Measurements from ENCODE around the gene CBLB. TPM values are rescaled to one million over a fixed set of nuclear protein-coding genes. Genes with fewer than 3 reads are reported as not detected.
A peak's percentile ranks its signal among the peaks of the same experiment; 100 is the strongest.

Gene CBLB
- 41.9 and 47.7 TPM in 2 replicates for total RNA-seq (2014; rRNA removed; shearing (Covaris generic))
- 20.5 TPM in 2 replicates for polyA plus RNA-seq (2016; fragmentation: Nextera tagmentation; extraction: Ambion mirVana)
- long read RNA-seq, partial matches to known transcripts = 0 of 1 reads
- long read RNA-seq, other reads (novel, unspliced or antisense) = 1 of 1 reads

DNA sequence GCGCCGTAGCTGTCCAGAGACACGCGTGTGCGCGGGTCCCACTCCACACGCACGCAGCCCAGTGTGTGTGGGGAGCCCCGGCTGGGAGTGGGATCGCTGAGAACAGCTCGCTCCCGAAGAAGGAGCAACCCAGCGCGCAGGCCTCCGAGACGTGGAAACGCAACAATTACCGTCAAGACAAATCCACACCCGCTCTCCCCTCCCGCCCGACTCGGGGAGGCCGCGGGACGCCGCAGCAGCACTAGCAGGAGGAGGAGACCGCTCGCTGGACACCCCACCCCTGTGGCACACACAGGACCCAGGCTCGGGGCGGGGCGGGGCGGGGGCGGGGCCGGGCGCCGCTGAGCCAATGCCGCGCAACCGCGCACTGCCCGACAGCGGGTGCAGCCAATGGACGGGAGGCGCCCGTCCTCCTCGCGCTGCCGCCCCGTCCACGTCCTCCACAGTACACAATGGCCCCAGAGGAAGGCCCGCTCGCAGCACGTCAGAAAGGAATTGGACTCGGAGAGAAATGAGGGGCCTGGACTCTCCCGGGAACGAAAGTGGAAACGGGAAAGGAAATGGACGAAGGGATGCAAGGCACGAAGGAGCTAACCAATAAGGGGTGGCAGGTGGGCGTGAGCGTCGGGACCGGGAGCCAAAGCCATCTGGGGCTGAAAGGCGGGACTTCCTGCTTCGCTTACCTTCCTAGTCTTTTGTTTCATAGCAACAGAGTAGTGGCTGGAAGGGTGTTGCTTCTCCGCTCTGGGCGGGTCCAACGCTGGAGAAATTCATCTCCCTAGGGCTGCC lies at the start of gene CBLB:
TSS of gene CBLB (minus strand) at position 271 of the 789 bp plus-strand sequence. CDS start 1,435 bp downstream, outside the sequence.
- peak within 1 kb of the TSS; percentile 72 for H3K4me2 ChIP-seq
- no peaks in the 10 kb centered on the region for H3F3A ChIP-seq (replicated peaks; ENCODE audit: low read depth)
- H3K27me3 ChIP-seq (ENCODE audit: insufficient read depth) = no peaks in the 10 kb centered on the region
- Mint-ChIP-seq H3K4me3 (peak within 1 kb of the TSS; percentile 99), H3K36me3 (ENCODE audit: low read depth) (peaks cover 9% of the 10 kb centered on the region; the same call in 1 of the 3 replicates), H3K27me3 (ENCODE audit: insufficient read depth, low read depth, poor library complexity) (peaks cover 2% of the 10 kb centered on the region), H3K4me1 (peaks cover 32% of the 10 kb centered on the region), H3K9me3 (no peaks in the 10 kb centered on the region), H3K27ac (peak within 1 kb of the TSS; percentile 99)
- peak within 1 kb of the TSS; percentile 17; the same call in 1 of the 2 replicates for H3K27ac ChIP-seq (ENCODE audit: low read depth)
- H2AFZ ChIP-seq = peak within 1 kb of the TSS; percentile 76; the same call in 1 of the 2 replicates
- no peaks in the 10 kb centered on the region for H4K20me1 ChIP-seq (replicated peaks; ENCODE audit: insufficient read depth)
- TF ChIP-seq, protein P1, sequence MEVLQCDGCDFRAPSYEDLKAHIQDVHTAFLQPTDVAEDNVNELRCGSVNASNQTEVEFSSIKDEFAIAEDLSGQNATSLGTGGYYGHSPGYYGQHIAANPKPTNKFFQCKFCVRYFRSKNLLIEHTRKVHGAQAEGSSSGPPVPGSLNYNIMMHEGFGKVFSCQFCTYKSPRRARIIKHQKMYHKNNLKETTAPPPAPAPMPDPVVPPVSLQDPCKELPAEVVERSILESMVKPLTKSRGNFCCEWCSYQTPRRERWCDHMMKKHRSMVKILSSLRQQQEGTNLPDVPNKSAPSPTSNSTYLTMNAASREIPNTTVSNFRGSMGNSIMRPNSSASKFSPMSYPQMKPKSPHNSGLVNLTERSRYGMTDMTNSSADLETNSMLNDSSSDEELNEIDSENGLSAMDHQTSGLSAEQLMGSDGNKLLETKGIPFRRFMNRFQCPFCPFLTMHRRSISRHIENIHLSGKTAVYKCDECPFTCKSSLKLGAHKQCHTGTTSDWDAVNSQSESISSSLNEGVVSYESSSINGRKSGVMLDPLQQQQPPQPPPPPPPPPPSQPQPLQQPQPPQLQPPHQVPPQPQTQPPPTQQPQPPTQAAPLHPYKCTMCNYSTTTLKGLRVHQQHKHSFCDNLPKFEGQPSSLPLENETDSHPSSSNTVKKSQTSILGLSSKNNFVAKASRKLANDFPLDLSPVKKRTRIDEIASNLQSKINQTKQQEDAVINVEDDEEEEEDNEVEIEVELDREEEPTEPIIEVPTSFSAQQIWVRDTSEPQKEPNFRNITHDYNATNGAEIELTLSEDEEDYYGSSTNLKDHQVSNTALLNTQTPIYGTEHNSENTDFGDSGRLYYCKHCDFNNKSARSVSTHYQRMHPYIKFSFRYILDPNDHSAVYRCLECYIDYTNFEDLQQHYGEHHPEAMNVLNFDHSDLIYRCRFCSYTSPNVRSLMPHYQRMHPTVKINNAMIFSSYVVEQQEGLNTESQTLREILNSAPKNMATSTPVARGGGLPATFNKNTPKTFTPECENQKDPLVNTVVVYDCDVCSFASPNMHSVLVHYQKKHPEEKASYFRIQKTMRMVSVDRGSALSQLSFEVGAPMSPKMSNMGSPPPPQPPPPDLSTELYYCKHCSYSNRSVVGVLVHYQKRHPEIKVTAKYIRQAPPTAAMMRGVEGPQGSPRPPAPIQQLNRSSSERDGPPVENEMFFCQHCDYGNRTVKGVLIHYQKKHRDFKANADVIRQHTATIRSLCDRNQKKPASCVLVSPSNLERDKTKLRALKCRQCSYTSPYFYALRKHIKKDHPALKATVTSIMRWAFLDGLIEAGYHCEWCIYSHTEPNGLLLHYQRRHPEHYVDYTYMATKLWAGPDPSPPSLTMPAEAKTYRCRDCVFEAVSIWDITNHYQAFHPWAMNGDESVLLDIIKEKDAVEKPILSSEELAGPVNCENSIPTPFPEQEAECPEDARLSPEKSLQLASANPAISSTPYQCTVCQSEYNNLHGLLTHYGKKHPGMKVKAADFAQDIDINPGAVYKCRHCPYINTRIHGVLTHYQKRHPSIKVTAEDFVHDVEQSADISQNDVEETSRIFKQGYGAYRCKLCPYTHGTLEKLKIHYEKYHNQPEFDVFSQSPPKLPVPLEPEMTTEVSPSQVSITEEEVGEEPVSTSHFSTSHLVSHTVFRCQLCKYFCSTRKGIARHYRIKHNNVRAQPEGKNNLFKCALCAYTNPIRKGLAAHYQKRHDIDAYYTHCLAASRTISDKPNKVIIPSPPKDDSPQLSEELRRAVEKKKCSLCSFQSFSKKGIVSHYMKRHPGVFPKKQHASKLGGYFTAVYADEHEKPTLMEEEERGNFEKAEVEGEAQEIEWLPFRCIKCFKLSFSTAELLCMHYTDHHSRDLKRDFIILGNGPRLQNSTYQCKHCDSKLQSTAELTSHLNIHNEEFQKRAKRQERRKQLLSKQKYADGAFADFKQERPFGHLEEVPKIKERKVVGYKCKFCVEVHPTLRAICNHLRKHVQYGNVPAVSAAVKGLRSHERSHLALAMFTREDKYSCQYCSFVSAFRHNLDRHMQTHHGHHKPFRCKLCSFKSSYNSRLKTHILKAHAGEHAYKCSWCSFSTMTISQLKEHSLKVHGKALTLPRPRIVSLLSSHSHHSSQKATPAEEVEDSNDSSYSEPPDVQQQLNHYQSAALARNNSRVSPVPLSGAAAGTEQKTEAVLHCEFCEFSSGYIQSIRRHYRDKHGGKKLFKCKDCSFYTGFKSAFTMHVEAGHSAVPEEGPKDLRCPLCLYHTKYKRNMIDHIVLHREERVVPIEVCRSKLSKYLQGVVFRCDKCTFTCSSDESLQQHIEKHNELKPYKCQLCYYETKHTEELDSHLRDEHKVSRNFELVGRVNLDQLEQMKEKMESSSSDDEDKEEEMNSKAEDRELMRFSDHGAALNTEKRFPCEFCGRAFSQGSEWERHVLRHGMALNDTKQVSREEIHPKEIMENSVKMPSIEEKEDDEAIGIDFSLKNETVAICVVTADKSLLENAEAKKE (CRISPR knock-in tag; IDR thresholded peaks at IDR 0.05) = no peak
- TF ChIP-seq POLR2AphosphoS5 (IDR thresholded peaks at IDR 0.05; ENCODE audit: low read depth) = peak; percentile 70
- H3K4me1 ChIP-seq (ENCODE audit: insufficient read depth) = peaks cover 20% of the 10 kb centered on the region
- no peaks in the 10 kb centered on the region for H3K36me3 ChIP-seq (ENCODE audit: insufficient read depth)
- DNase-seq (ENCODE audit: low spot score) (peak; percentile 97), ATAC-seq (peak; percentile 94)
- peak within 1 kb of the TSS; percentile 80 for H3K4me3 ChIP-seq
- H3K9me2 ChIP-seq (ENCODE audit: insufficient read depth) = no peaks in the 10 kb centered on the region
- peaks cover 42% of the 10 kb centered on the region for H3K79me2 ChIP-seq (replicated peaks; ENCODE audit: insufficient read depth)

DNA sequence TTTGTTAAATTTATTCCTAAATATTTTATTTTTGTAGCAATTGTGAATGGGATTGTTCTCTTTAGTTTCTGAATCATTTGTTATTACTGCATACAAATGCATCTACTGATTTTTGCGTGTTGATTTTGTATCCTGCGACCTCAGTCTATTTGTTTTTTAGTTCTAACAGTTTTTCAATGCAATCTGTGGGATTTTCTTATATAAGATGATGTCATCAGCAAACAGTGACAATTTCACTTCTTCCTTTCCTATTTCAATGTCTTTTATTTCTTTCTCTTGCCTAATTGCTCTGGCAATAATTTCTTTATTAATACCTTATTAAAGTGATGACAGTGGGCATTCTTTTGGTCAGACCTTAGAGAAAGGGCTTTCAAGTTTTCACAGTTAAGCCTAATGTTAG lies 48.0 kb upstream of the CBLB start:
- no peaks in the 10 kb centered on the region for H3K36me3 ChIP-seq (ENCODE audit: insufficient read depth)
- Mint-ChIP-seq H3K9me3 (peaks cover 12% of the 10 kb centered on the region; the same call in 2 of the 3 replicates), H3K36me3 (ENCODE audit: low read depth) (peaks cover 7% of the 10 kb centered on the region; the same call in 2 of the 3 replicates), H3K4me1 (no peaks in the 10 kb centered on the region), H3K27ac (no peak overlapping the region), H3K4me3 (no peak overlapping the region), H3K27me3 (ENCODE audit: insufficient read depth, low read depth, poor library complexity) (peaks cover 2% of the 10 kb centered on the region)
- H3F3A ChIP-seq (replicated peaks; ENCODE audit: low read depth) = no peaks in the 10 kb centered on the region
- H3K79me2 ChIP-seq (replicated peaks; ENCODE audit: insufficient read depth) = no peaks in the 10 kb centered on the region
- no peak for ATAC-seq
- H4K20me1 ChIP-seq (replicated peaks; ENCODE audit: insufficient read depth) = no peaks in the 10 kb centered on the region
- no peak overlapping the region for H2AFZ ChIP-seq
- no peak for DNase-seq (ENCODE audit: low spot score)
- H3K4me3 ChIP-seq = no peak overlapping the region
- H3K9me2 ChIP-seq (ENCODE audit: insufficient read depth) = peaks cover 10% of the 10 kb centered on the region
- H3K4me1 ChIP-seq (ENCODE audit: insufficient read depth) = no peaks in the 10 kb centered on the region
- no peak overlapping the region for H3K4me2 ChIP-seq
- H3K27me3 ChIP-seq (ENCODE audit: insufficient read depth) = no peaks in the 10 kb centered on the region
- no peak overlapping the region for H3K27ac ChIP-seq (ENCODE audit: low read depth)
- no peak for TF ChIP-seq STAT1 (IDR thresholded peaks at IDR 0.05; ENCODE audit: unreplicated experiment)
- TF ChIP-seq ZNF114 (CRISPR knock-in tag; IDR thresholded peaks at IDR 0.05) = no peak
- TF ChIP-seq NANOG (IDR thresholded peaks at IDR 0.05; ENCODE audit: borderline replicate concordance) = no peak

Data from GM23338 (cell line).